GM12878 (cell line): ENCODE data around the gene BIRC7. TPM values are rescaled to one million over a fixed set of nuclear protein-coding genes. Genes with fewer than 3 reads are reported as not detected.
A peak's percentile ranks its signal among the peaks of the same experiment; 100 is the strongest.

Experiments used
- ATAC-seq: fragments of 200-7000 bp; cut with Tn5 transposase; 3 replicates; pipeline ENCODE4 v1.9.1; 2020; ENCODE audit warnings: mild to moderate bottlenecking, moderate library complexity
- BruUV-seq: library from RNA; stranded (reverse); fragments of 400-500 nt; replicated peaks from 2 replicates; lab custom pipeline; 2021; lab: Mats Ljungman, UMichigan
- CTCF ChIA-PET: fragments of 300-600 bp; sonication (Branson Sonifier 250); formaldehyde crosslinking; extraction: SDS; loops from one replicate; lab custom pipeline; 2021; ENCODE audit warnings: inconsistent platforms; lab: Yijun Ruan, JAX
- POLR2A ChIA-PET: fragments of 350-600 bp; formaldehyde crosslinking; extraction: SDS; loops from one replicate; lab custom pipeline; 2021; ENCODE audit warnings: inconsistent platforms; lab: Charles Lee
- RAD21 ChIA-PET: fragments of 300-600 bp; sonication (Branson Sonifier 250); formaldehyde crosslinking; loops from one replicate; lab custom pipeline; 2023; ENCODE audit warnings: antibody characterized with exemption; ENCODE audit not compliant: unreplicated experiment; lab: Charles Lee
- SMC1A ChIA-PET: fragments of 300-600 bp; sonication (Branson Sonifier 250); formaldehyde crosslinking; loops from one replicate; lab custom pipeline; 2023; ENCODE audit not compliant: unreplicated experiment, uncharacterized antibody; lab: Charles Lee
- DNase-seq: peaks from one replicate; pipeline ENCODE4 v3.0.0-alpha.2; 2011; ENCODE audit warnings: low read depth, low spot score
- FAIRE-seq: peaks from 3 replicates; lab custom pipeline; 2011; peaks lifted over from hg19 to GRCh38; lab: Jason Lieb, UNC
- H2AFZ ChIP-seq: 2 replicates; pipeline ENCODE4 v1.6.0; 2011; ENCODE audit warnings: low read depth, low read length, control low read depth; ENCODE audit not compliant: control insufficient read depth
- H3K27ac ChIP-seq: 2 replicates; pipeline ENCODE4 v1.5.1; 2011; ENCODE audit warnings: control low read depth; ENCODE audit not compliant: control insufficient read depth, insufficient read depth
- H3K27me3 ChIP-seq, 2 experiments: replicated peaks in 1 of 2; 2 replicates each; pipeline versions ENCODE4 v1.6.0 to v1.6.1; 2011; ENCODE audit warnings: low read length in 1 of 2; ENCODE audit not compliant: control insufficient read depth in 2 of 2, insufficient read depth in 2 of 2
- H3K36me3 ChIP-seq, 2 experiments: 2 replicates each; pipeline ENCODE4 v1.5.1; 2011; ENCODE audit warnings: low read length in 1 of 2; ENCODE audit not compliant: control insufficient read depth in 2 of 2, insufficient read depth in 2 of 2
- H3K4me1 ChIP-seq: 2 replicates; pipeline ENCODE4 v1.6.1; 2011; ENCODE audit warnings: mild to moderate bottlenecking, low read length, moderate library complexity, mixed read lengths; ENCODE audit not compliant: control insufficient read depth, insufficient read depth
- H3K4me2 ChIP-seq: 2 replicates; pipeline ENCODE4 v1.6.0; 2011; ENCODE audit warnings: control low read depth; ENCODE audit not compliant: control insufficient read depth, insufficient read depth
- H3K4me3 ChIP-seq: fragments of 200-600 bp; sonication (generic); 2 replicates; pipeline ENCODE4 v1.5.1; 2016
- H3K79me2 ChIP-seq: 2 replicates; pipeline ENCODE4 v1.6.0; 2011; ENCODE audit warnings: low read length; ENCODE audit not compliant: control insufficient read depth, insufficient read depth
- H3K9ac ChIP-seq: 2 replicates; pipeline ENCODE4 v1.8.0; 2011; ENCODE audit warnings: low read length, control low read depth, mixed read lengths; ENCODE audit not compliant: control insufficient read depth, insufficient read depth
- H3K9me3 ChIP-seq: replicated peaks from 3 replicates; pipeline ENCODE4 v1.5.1; 2011; ENCODE audit warnings: mild to moderate bottlenecking, low read length; ENCODE audit not compliant: control insufficient read depth, insufficient read depth
- H4K20me1 ChIP-seq: 2 replicates; pipeline ENCODE4 v1.6.0; 2011; ENCODE audit not compliant: control insufficient read depth, insufficient read depth
- CREB1 ChIP-seq: IDR thresholded peaks from 2 replicates; pipeline ENCODE4 v1.6.1; 2012; ENCODE audit warnings: low read depth, mild to moderate bottlenecking, inconsistent platforms
- E2F4 ChIP-seq: IDR thresholded peaks from 2 replicates; pipeline ENCODE4 v1.6.1; 2012; ENCODE audit warnings: low read depth, low read length, improper control_type of control experiment
- ESRRA ChIP-seq: IDR thresholded peaks from 2 replicates; pipeline ENCODE4 v1.6.1; 2012; ENCODE audit warnings: mild to moderate bottlenecking, low read length, improper control_type of control experiment
- ETV6 ChIP-seq, 2 experiments: fragments of 450-650 bp in 1 of 2; IDR thresholded peaks in 1 of 2; conservative IDR thresholded peaks in 1 of 2; 2 replicates each; pipeline ENCODE4 v1.6.1; 2014; ENCODE audit warnings: antibody characterized with exemption in 1 of 2, borderline replicate concordance in 1 of 2, low read depth in 1 of 2, mild to moderate bottlenecking in 1 of 2, moderate library complexity in 1 of 2
- IKZF2 ChIP-seq, 2 experiments: fragments of 450-650 bp; IDR thresholded peaks; 2 replicates each; pipeline ENCODE4 v1.6.1; 2017; ENCODE audit warnings: mild to moderate bottlenecking in 2 of 2, moderate library complexity in 2 of 2
- LARP7 ChIP-seq: fragments of 450-650 bp; IDR thresholded peaks from 2 replicates; pipeline ENCODE4 v1.6.1; 2017; ENCODE audit warnings: mild to moderate bottlenecking
- MEF2B ChIP-seq: fragments of 450-650 bp; IDR thresholded peaks from 2 replicates; pipeline ENCODE4 v1.6.1; 2018; ENCODE audit warnings: mild to moderate bottlenecking, moderate library complexity; ENCODE audit not compliant: partially characterized antibody, poor library complexity, severe bottlenecking
- POU2F2 ChIP-seq: IDR thresholded peaks from 3 replicates; pipeline ENCODE4 v1.6.1; 2011; ENCODE audit warnings: low read depth, mild to moderate bottlenecking, low read length, borderline replicate concordance
- RB1 ChIP-seq: fragments of 450-650 bp; formaldehyde crosslinking; IDR thresholded peaks from 2 replicates; pipeline ENCODE4 v1.6.1; 2017; ENCODE audit warnings: mild to moderate bottlenecking, borderline replicate concordance
- SUZ12 ChIP-seq: fragments of 200-600 bp; sonication (generic); IDR thresholded peaks from one replicate; pipeline ENCODE4 v1.6.1; 2018; ENCODE audit warnings: antibody characterized with exemption, mild to moderate bottlenecking; ENCODE audit not compliant: unreplicated experiment
- TCF7 ChIP-seq: IDR thresholded peaks from 2 replicates; pipeline ENCODE4 v1.6.1; 2014; ENCODE audit warnings: antibody characterized with exemption, borderline replicate concordance
- ZBTB40 ChIP-seq: fragments of 450-650 bp; IDR thresholded peaks from 2 replicates; pipeline ENCODE4 v1.6.1; 2016; ENCODE audit warnings: mild to moderate bottlenecking, moderate library complexity, borderline replicate concordance
- ZNF592 ChIP-seq: fragments of 450-650 bp; IDR thresholded peaks from 2 replicates; pipeline ENCODE4 v1.6.1; 2017; ENCODE audit warnings: mild to moderate bottlenecking, moderate library complexity
- WGBS: methylation state at CpG from one replicate; pipeline ENCODE4 v1.1.6; 2016; ENCODE audit warnings: low lambda C conversion rate; ENCODE audit not compliant: insufficient replicate concordance, insufficient coverage; ENCODE audit errors: missing lambda C conversion rate; 5-methylcytosine and 5-hydroxymethylcytosine counted together
- in situ Hi-C: fragments of 300-500 bp; cut with MboI; formaldehyde crosslinking; loops from 9 replicates; pipeline ENCODE4 v1.14.3; 2018; ENCODE audit warnings: mixed read lengths
- intact Hi-C: fragments of 100-400 bp; cut with micrococcal nuclease; formaldehyde crosslinking; loops from one replicate; pipeline ENCODE4 v1.14.2; 2022; ENCODE audit not compliant: unreplicated experiment
- polyA plus RNA-seq, 11 experiments: library from polyadenylated mRNA; depleted of rRNA in 4 of 11; unstranded in 6 of 11; stranded (reverse) in 5 of 11; fragments of >200 nt; fragmentation: Nextera tagmentation in 4 of 11; fragmentation: Illumina TruSeq in 1 of 11; extraction: Ambion mirVana in 4 of 11; extraction: Trizol in 1 of 11; gene quantifications; 1 replicate in 1 of 11; 2 replicates in 10 of 11; pipeline versions ENCODE4 v1.2.1 to v1.2.3, GENCODE V29; 2011 to 2016; ENCODE audit warnings: inconsistent platforms in 2 of 11, missing spikeins in 2 of 11, low read depth in 1 of 11
- total RNA-seq, 4 experiments: library from RNA; depleted of rRNA in 3 of 4; stranded (reverse); fragments of >200 nt in 3 of 4; fragmentation: Illumina TruSeq in 1 of 4; extraction: Trizol in 1 of 4; gene quantifications; 2 replicates each; pipeline versions ENCODE4 v1.2.1 to v1.2.3, GENCODE V29; 2013 to 2021

BIRC7 gene
- total and polyA plus RNA-seq, 10 of the 15 experiments (the other 5 are each of a cell fraction or from before 2014, with no cell fraction given): 0.31 TPM; not detected in 9

GRCh38 chr20:63223121-63223825, 12.4 kb upstream of the BIRC7 start:
- no peak for FAIRE-seq
- Histone ChIP-seq H3K4me1 (no peaks in the 10 kb centered on the region), H3K4me3 (no peak overlapping the region), H3K9ac (no peak overlapping the region), H3K4me2 (no peak overlapping the region), H3K27ac (no peak overlapping the region), H2AFZ (no peak overlapping the region), H3K27me3 (peaks cover 0 to 7% of the 10 kb centered on the region in 2 experiments; a peak in 3 of 4 replicates), H3K79me2 (no peaks in the 10 kb centered on the region), H3K9me3 (no peaks in the 10 kb centered on the region), H3K36me3 (no peaks in the 10 kb centered on the region), H4K20me1 (no peaks in the 10 kb centered on the region; the same call in 1 of the 2 replicates)
- SMC1A ChIA-PET: interaction anchor here (0.6 to 1.5 kb wide), 8 partner anchors 9 to 273 kb away, joined by 3 to 4 read pairs (median 3); no protein-coding TSS in a partner anchor
- peak; percentile 82 for ATAC-seq
- CTCF ChIA-PET: interaction anchor here (0.5 to 3.0 kb wide), 31 partner anchors 8 to 898 kb away, joined by 3 to 25 read pairs (median 5); partner anchors contain the start of genes BIRC7 and COL20A1
- intact Hi-C loops: loop anchor here (5.0 kb wide), 1 partner anchor 49 kb away; the partner anchor contains the start of gene ARFGAP1
- BruUV-seq: no TSS peak
- POLR2A ChIA-PET: no interaction called here
- no peak for DNase-seq
- RAD21 ChIA-PET: interaction anchor here (1.0 to 1.7 kb wide), 8 partner anchors 11 to 251 kb away, joined by 3 to 6 read pairs (median 3); no protein-coding TSS in a partner anchor
- WGBS: 16% methylated on average over 12 of the region's 12 CpGs
- in situ Hi-C loops: no loop called here
- TF ChIP-seq SUZ12: no peak
- no peak for TF ChIP-seq ZNF592
- no peak for TF ChIP-seq ETV6 (conservative IDR thresholded peaks at IDR 0.05 in 1 of 2, IDR thresholded peaks at IDR 0.05 in 1 of 2; ENCODE audit: borderline replicate concordance in 1 of 2, low read depth in 1 of 2)
- TF ChIP-seq RB1: peak; percentile 39; the same call in 1 of the 2 replicates
- TF ChIP-seq TCF7: no peak
- no peak for TF ChIP-seq ZBTB40
- TF ChIP-seq E2F4: no peak
- TF ChIP-seq ESRRA: no peak
- peak; percentile 88 for TF ChIP-seq MEF2B
- no peak for TF ChIP-seq IKZF2 (IDR thresholded peaks at IDR 0.05)
- no peak for TF ChIP-seq POU2F2
- TF ChIP-seq CREB1: no peak
- no peak for TF ChIP-seq LARP7
